Ascending aorta (tissue), 2 donors: ENCODE results near the gene RNF217. TPM values are rescaled to one million over a fixed set of nuclear protein-coding genes. Genes with fewer than 3 reads are reported as not detected.

ENCODE experiments used
- DNase-seq, 2 donors: peaks; one replicate each; pipeline ENCODE4 v3.0.0-alpha.2; 2019; ENCODE audit warnings: low spot score in 2 of 2
- H3K27ac ChIP-seq, 2 donors: fragments of 200-600 bp; sonication (generic); one replicate each; pipeline ENCODE4 v1.5.1; 2016 to 2017; ENCODE audit warnings: mild to moderate bottlenecking in 1 of 2
- H3K27me3 ChIP-seq: fragments of 200-600 bp; sonication (generic); one replicate; pipeline ENCODE4 v1.5.1; 2017
- H3K36me3 ChIP-seq, 2 donors: fragments of 200-600 bp; sonication (generic); one replicate each; pipeline ENCODE4 v1.5.1; 2016
- H3K4me1 ChIP-seq, 2 donors: fragments of 200-600 bp; sonication (generic); one replicate each; pipeline ENCODE4 v1.5.1; 2016 to 2017; ENCODE audit warnings: mild to moderate bottlenecking in 1 of 2
- H3K4me3 ChIP-seq, 2 donors: fragments of 200-600 bp; sonication (generic); one replicate each; pipeline ENCODE4 v1.5.1; 2016 to 2017; ENCODE audit warnings: mild to moderate bottlenecking in 1 of 2
- H3K9me3 ChIP-seq, 2 donors: fragments of 200-600 bp; sonication (generic); one replicate each; pipeline ENCODE4 v1.5.1; 2016
- intact Hi-C: fragments of 100-400 bp; cut with DNase I; formaldehyde crosslinking; loops from one replicate; pipeline ENCODE4 v1.15.1; 2023
- total RNA-seq: library from RNA; depleted of rRNA; stranded (reverse); fragments of >200 nt; gene quantifications from one replicate; pipeline ENCODE4 v1.1.0, GENCODE V29; 2016
- TF ChIP-seq, protein P1 (sequence below), 3 experiments: fragments of 200-600 bp in 2 of 3; fragments of 450-650 bp in 1 of 3; sonication (generic) in 2 of 3; IDR thresholded peaks; one replicate each; pipeline ENCODE4 v1.5.1; 2016 to 2019; ENCODE audit warnings: antibody characterized with exemption in 3 of 3, mild to moderate bottlenecking in 1 of 3, moderate library complexity in 1 of 3

Gene RNF217
- total RNA-seq, 1 donor from 2014 or later = 7.3 TPM

DNA sequence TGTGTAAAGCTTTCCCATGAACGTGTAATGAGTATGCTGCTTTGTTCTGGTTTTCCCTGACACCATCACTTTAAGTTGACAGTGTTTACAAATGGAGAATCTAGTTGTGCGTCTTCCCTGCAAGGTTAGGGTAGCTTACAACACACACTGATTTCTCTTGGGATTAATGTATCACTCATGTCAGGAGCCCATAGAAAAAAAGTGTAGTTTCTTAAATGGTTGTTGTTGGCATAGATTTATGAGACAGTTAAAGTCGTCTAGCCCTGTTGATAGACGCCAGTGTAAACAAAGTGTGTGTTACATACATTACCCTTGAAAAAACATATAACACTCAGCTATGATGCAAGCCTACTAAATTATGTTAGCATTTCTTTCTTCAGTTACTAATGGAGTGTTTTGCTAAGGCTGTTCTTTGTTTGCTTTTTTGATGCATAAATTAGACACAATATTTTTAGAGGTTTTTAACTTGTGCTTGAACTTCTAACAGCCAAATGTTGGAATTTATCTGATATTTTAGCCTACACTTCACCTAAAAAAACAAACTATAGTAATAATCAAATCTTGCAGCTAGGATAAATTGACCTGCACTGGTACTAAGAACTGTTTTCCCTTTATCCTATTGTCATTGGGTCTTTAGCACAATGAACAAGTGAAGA lies 88.6 kb downstream of the RNF217 start:
- no peak for DNase-seq
- H3K4me1 ChIP-seq = peaks cover 0 to 4% of the 10 kb centered on the region in 2 donors
- H3K36me3 ChIP-seq = peaks cover 0 to 9% of the 10 kb centered on the region in 2 donors
- TF ChIP-seq, protein P1, sequence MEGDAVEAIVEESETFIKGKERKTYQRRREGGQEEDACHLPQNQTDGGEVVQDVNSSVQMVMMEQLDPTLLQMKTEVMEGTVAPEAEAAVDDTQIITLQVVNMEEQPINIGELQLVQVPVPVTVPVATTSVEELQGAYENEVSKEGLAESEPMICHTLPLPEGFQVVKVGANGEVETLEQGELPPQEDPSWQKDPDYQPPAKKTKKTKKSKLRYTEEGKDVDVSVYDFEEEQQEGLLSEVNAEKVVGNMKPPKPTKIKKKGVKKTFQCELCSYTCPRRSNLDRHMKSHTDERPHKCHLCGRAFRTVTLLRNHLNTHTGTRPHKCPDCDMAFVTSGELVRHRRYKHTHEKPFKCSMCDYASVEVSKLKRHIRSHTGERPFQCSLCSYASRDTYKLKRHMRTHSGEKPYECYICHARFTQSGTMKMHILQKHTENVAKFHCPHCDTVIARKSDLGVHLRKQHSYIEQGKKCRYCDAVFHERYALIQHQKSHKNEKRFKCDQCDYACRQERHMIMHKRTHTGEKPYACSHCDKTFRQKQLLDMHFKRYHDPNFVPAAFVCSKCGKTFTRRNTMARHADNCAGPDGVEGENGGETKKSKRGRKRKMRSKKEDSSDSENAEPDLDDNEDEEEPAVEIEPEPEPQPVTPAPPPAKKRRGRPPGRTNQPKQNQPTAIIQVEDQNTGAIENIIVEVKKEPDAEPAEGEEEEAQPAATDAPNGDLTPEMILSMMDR (IDR thresholded peaks at IDR 0.05) = no peak
- intact Hi-C loops = no loop called here
- no peak overlapping the region for H3K27ac ChIP-seq
- H3K27me3 ChIP-seq = no peaks in the 10 kb centered on the region
- H3K4me3 ChIP-seq = no peak overlapping the region
- no peaks in the 10 kb centered on the region for H3K9me3 ChIP-seq

DNA sequence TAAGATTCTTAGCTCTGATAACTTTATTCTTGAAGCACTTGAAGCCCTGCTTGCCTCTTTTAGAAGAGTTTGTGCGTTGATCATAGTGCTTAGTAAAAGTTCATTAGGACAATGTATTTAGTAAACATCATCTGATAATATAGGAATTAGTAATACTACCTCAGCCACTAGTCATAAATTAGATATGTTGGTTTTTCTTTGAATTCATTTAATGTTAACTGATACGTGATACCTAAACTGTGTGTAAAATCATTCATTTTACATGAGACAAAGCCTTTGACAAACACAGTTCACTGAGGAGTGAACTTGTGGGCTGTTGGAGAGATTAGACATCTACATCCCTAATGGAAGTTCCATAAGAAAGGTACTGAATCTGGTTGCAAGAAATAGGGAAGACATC lies 91.6 kb downstream of the RNF217 start:
- Histone ChIP-seq H3K36me3 (no peaks in the 10 kb centered on the region), H3K27ac (no peak overlapping the region), H3K27me3 (no peaks in the 10 kb centered on the region), H3K9me3 (no peaks in the 10 kb centered on the region), H3K4me1 (peaks cover 4 to 9% of the 10 kb centered on the region in 2 donors), H3K4me3 (no peak overlapping the region)
- TF ChIP-seq, protein P1 (IDR thresholded peaks at IDR 0.05) = no peak
- DNase-seq = no peak
- intact Hi-C loops = no loop called here

DNA sequence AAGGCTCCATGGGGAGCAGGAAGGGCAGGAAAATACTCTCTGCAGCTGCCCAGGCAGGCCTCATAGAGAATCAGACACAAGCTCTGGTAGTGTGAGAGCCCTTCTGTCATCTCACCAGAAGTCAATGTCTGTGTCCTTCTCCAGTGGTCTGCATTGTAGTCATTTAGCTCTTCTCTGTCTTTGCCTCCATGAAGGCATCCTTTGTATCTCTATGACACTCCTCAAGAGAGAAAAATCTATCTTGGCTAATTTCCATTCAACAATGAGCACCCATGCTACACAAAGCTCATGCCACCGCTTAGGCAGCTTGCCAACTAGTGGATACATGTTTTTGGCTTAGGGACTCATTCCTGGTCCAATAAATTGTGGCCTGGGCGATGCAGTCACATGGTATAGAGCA lies 92.1 kb downstream of the RNF217 start:
- Histone ChIP-seq H3K4me3 (no peak overlapping the region), H3K4me1 (peaks cover 7 to 9% of the 10 kb centered on the region in 2 donors), H3K27me3 (no peaks in the 10 kb centered on the region), H3K9me3 (no peaks in the 10 kb centered on the region), H3K27ac (no peak overlapping the region), H3K36me3 (no peaks in the 10 kb centered on the region)
- TF ChIP-seq, protein P1 (IDR thresholded peaks at IDR 0.05) = no peak
- DNase-seq = no peak
- intact Hi-C loops = no loop called here

DNA sequence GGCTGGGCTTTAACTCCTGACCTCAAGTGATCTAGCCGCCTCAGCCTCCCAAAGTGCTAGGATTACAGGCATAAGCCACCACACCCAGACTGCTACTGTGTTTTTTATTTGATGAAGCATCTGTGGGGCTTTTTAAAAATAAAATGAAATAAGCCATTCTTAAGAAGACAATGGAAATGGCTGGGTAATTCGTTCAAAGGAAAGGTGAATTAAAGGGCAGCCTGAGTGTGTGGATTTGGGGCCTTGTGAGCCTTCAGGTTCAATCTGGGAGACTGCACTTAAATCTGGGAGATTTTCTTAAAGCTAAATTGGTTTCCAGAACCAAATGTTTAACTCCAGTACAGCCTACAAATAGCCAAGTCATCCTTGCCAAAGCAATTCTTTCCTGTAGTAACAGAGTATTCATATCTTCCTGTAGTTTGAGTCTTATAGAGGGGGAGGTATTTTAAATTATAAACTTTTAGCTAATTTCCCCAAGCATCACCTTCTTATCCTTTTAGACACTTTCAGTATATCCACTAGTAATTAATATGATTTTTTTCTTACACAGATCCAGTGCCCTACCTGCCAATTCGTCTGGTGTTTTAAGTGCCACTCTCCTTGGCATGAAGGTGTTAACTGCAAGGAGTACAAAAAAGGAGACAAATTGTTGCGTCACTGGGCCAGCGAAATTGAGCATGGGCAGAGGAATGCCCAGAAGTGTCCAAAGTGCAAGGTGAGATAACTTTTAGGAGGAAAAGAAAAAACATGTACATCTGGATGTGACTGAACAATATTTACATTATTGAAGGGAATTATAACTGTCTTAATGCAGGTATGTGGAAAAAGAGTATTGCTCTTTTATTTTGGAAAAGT lies 95.4 kb downstream of the RNF217 start:
- no peaks in the 10 kb centered on the region for H3K9me3 ChIP-seq
- no peaks in the 10 kb centered on the region for H3K36me3 ChIP-seq
- H3K27me3 ChIP-seq = no peaks in the 10 kb centered on the region
- H3K27ac ChIP-seq = peak overlapping the region; percentile 37 to 50
- H3K4me3 ChIP-seq = no peak overlapping the region
- intact Hi-C loops = no loop called here
- TF ChIP-seq, protein P1 (IDR thresholded peaks at IDR 0.05) = no peak
- peaks cover 4 to 12% of the 10 kb centered on the region in 2 donors for H3K4me1 ChIP-seq
- no peak for DNase-seq

- TF ChIP-seq, protein P1 (IDR thresholded peaks at IDR 0.05) = no peak
- peaks cover 4 to 12% of the 10 kb centered on the region in 2 donors for H3K4me1 ChIP-seq
- intact Hi-C loops = no loop called here
- H3K27ac ChIP-seq = peak overlapping the region in 1 of 2 donors; percentile 40
- no peaks in the 10 kb centered on the region for H3K9me3 ChIP-seq
- H3K36me3 ChIP-seq = no peaks in the 10 kb centered on the region
- H3K4me3 ChIP-seq = no peak overlapping the region
- no peak for DNase-seq
- no peaks in the 10 kb centered on the region for H3K27me3 ChIP-seq
Observed at GRCh38 chr6:125058546-125058945, 96.3 kb downstream of the RNF217 start.
